ENCODE data around the gene CNPY2. TPM values are rescaled to one million over a fixed set of nuclear protein-coding genes. Genes with fewer than 3 reads are reported as not detected.

CNPY2 gene
- total and polyA plus RNA-seq, 2 of the 13 experiments (the other 11 are each of a cell fraction or from before 2014, with no cell fraction given), result 285 to 356 TPM

DNA sequence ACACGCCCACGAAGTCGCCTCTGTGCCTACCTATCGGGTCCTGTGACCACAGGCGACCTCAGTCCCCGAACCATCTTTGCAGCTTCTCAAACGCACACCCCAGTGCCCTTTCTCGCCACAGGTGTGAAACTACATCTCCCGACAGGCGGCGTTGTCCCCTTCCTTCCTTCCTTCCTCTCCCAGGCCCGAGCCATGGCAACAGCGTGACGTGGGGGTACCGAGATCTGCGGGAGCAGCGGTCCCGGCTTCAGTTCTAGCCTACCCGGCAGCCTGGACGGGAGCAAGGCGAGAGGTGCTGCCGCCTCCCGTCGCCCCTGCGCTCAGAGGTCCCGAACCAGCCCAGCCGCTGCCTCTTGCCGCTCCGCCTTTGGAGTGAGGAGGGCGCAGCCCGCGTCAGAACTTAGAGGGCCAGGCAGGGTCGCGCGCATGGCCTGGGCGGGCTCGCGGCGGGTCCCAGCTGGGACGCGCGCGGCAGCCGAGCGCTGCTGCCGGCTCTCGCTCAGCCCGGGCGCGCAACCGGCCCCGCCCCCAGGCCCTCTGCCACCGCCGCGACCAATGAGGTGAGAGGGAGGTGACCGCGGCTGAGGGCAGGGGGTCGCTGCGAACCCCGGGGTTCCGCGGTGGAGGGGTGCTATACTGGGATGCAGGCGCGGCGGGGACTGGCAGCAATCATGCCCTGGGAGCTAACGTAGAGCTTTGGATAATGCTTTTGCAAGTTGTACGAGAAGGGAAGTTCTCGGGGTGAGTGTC lies 48.9 kb downstream of the CNPY2 start, which contains the start of gene COQ10A (continued):
- peak; percentile 36; the same call in 1 of the 2 replicates for TF ChIP-seq MEF2D (CRISPR knock-in tag; IDR thresholded peaks at IDR 0.05)
- TF ChIP-seq RXRB (CRISPR knock-in tag; IDR thresholded peaks at IDR 0.05; ENCODE audit: borderline replicate concordance), result peak; percentile 55; the same call in 1 of the 2 replicates
- TF ChIP-seq RFX5 (IDR thresholded peaks at IDR 0.05; ENCODE audit: low read depth, low read length), result peak; percentile 92
- TF ChIP-seq PPARG (CRISPR knock-in tag; conservative IDR thresholded peaks at IDR 0.05), result no peak
- TF ChIP-seq BRD4 (CRISPR knock-in tag; IDR thresholded peaks at IDR 0.05), result 0 out of 2 replicates have a peak, but pooled peaks have one; percentile 30
- TF ChIP-seq ATF4 (CRISPR knock-in tag; IDR thresholded peaks at IDR 0.05), result no peak
- TF ChIP-seq ZC3H4 (CRISPR knock-in tag; IDR thresholded peaks at IDR 0.05; ENCODE audit: borderline replicate concordance), result peak; percentile 30; the same call in 1 of the 2 replicates
- TF ChIP-seq, protein P1, sequence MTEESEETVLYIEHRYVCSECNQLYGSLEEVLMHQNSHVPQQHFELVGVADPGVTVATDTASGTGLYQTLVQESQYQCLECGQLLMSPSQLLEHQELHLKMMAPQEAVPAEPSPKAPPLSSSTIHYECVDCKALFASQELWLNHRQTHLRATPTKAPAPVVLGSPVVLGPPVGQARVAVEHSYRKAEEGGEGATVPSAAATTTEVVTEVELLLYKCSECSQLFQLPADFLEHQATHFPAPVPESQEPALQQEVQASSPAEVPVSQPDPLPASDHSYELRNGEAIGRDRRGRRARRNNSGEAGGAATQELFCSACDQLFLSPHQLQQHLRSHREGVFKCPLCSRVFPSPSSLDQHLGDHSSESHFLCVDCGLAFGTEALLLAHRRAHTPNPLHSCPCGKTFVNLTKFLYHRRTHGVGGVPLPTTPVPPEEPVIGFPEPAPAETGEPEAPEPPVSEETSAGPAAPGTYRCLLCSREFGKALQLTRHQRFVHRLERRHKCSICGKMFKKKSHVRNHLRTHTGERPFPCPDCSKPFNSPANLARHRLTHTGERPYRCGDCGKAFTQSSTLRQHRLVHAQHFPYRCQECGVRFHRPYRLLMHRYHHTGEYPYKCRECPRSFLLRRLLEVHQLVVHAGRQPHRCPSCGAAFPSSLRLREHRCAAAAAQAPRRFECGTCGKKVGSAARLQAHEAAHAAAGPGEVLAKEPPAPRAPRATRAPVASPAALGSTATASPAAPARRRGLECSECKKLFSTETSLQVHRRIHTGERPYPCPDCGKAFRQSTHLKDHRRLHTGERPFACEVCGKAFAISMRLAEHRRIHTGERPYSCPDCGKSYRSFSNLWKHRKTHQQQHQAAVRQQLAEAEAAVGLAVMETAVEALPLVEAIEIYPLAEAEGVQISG (CRISPR knock-in tag; IDR thresholded peaks at IDR 0.05), result peak; percentile 87
- TF ChIP-seq ZNF275 (CRISPR knock-in tag; IDR thresholded peaks at IDR 0.05; ENCODE audit: borderline replicate concordance), result peak; percentile 82; the same call in 1 of the 2 replicates
- no peak for TF ChIP-seq ZNF224 (CRISPR knock-in tag; IDR thresholded peaks at IDR 0.05)
- TF ChIP-seq ZNF24 (IDR thresholded peaks at IDR 0.05), result no peak
- peak; percentile 79 for TF ChIP-seq ZNF501 (CRISPR knock-in tag; IDR thresholded peaks at IDR 0.05)
- peak; percentile 87 for TF ChIP-seq THRA (CRISPR knock-in tag; IDR thresholded peaks at IDR 0.05; ENCODE audit: borderline replicate concordance)
- peak; percentile 67; the same call in 1 of the 2 replicates for TF ChIP-seq TMF1 (CRISPR knock-in tag; IDR thresholded peaks at IDR 0.05; ENCODE audit: low read depth)
- peak; percentile 81; the same call in 1 of the 3 replicates for TF ChIP-seq MXI1 (IDR thresholded peaks at IDR 0.05; ENCODE audit: borderline replicate concordance, low read depth, low read length)
- TF ChIP-seq ZNF614 (CRISPR knock-in tag; IDR thresholded peaks at IDR 0.05; ENCODE audit: borderline replicate concordance), result peak; percentile 24; the same call in 1 of the 2 replicates
- TF ChIP-seq SALL1 (CRISPR knock-in tag; IDR thresholded peaks at IDR 0.05), result peak; percentile 86
- TF ChIP-seq DMAP1 (CRISPR knock-in tag; IDR thresholded peaks at IDR 0.05), result peak; percentile 57
- peak; percentile 77; the same call in 1 of the 2 replicates for TF ChIP-seq KAT8 (CRISPR knock-in tag; IDR thresholded peaks at IDR 0.05)
- TF ChIP-seq ZFP62 (CRISPR knock-in tag; IDR thresholded peaks at IDR 0.05), result no peak
- 0 out of 2 replicates have a peak, but pooled peaks have one; percentile 60 for TF ChIP-seq ZNF670 (CRISPR knock-in tag; IDR thresholded peaks at IDR 0.05; ENCODE audit: borderline replicate concordance)
- peak; percentile 92 for TF ChIP-seq SAP130 (CRISPR knock-in tag; IDR thresholded peaks at IDR 0.05; ENCODE audit: low read depth)
- TF ChIP-seq IRF2 (CRISPR knock-in tag; IDR thresholded peaks at IDR 0.05), result peak; percentile 66
- peak; percentile 72 for TF ChIP-seq ZNF777 (CRISPR knock-in tag; IDR thresholded peaks at IDR 0.05)

Measured in HepG2 (cell line).